ENCODE results near the gene ZNF592. TPM values are rescaled to one million over a fixed set of nuclear protein-coding genes. Genes with fewer than 3 reads are reported as not detected.

ZNF592 gene
- total and polyA plus RNA-seq, 2 of the 13 experiments (the other 11 are each of a cell fraction or from before 2014, with no cell fraction given), result 8.2 to 9.8 TPM

DNA sequence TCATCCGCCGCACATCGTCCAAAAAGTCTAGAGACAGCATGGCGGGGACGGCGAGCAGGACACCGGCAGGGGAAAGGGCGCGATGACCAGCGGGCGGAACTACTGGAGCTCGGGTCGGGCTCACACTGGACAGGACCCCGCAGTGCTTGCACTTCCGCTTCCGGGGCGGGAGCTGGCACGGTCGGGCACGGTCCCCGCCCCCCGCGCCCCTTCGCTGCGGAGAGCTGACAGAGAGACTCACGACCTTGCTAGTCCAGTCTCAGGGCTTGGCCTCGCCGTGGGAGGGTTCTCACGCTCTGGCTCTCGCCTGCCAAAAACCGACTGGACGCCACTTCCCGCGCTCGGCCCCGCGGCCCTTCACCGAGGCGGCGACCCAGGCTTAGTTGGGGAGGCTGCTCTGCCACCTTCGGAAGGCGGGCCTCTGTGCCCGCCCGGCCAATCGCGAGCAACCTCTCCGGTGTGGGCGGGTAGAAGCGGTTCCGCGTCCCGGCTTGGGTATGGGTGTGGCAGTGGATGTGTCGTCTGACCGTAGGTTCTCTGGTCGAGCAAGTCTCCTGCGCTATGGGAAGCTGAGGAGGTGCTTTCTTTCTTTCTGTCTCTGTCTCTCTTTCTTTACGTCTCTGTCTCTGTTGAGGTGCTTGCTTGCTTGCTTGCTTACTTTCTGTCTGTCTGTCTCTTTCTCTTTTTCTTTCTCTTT, 32.2 kb upstream of the ZNF592 start, which contains the start of gene SEC11A:
SEC11A (minus strand) TSS at position 104 of the 697 bp plus-strand sequence; CDS start at position 40, 64 bp downstream.
- Histone ChIP-seq H3K36me3 (replicated peaks in 1 of 2; ENCODE audit: control insufficient read depth in 1 of 2, insufficient read depth in 2 of 2, low read length in 2 of 2) (peaks cover under 1 to 2% of the 10 kb centered on the region in 2 experiments; a peak in 2 of 5 replicates), H3K9me3 (ENCODE audit: low read length) (no peaks in the 10 kb centered on the region), H2AFZ (ENCODE audit: low read length) (peak within 1 kb of the TSS; percentile 22), H3K9ac (ENCODE audit: insufficient read depth, low read depth, low read length) (peak within 1 kb of the TSS; percentile 92), H3K27ac (ENCODE audit: extremely low read length, insufficient read depth, low read length) (peak within 1 kb of the TSS; percentile 90), H3K4me3 (replicated peaks in 1 of 3; ENCODE audit: insufficient read depth in 1 of 3, low read depth in 2 of 3, low read length in 3 of 3) (peak within 1 kb of the TSS; percentile 72 to 89 (median 84)), H3K4me2 (ENCODE audit: low read depth, low read length) (peak within 1 kb of the TSS; percentile 85), H3K27me3 (ENCODE audit: control insufficient read depth in 1 of 2, insufficient read depth in 2 of 2, low read length in 2 of 2) (no peaks in the 10 kb centered on the region; a peak in 1 of 5 replicates), H4K20me1 (ENCODE audit: insufficient read depth, low read length) (peaks cover 15% of the 10 kb centered on the region), H3K79me2 (ENCODE audit: insufficient read depth, low read length) (peaks cover 41% of the 10 kb centered on the region), H3K4me1 (ENCODE audit: insufficient read depth, low read length) (peaks cover 26% of the 10 kb centered on the region)
- FAIRE-seq (peak; percentile 73), DNase-seq (ENCODE audit: low spot score) (peak; percentile 90), ATAC-seq (peak; percentile 98)
- in situ Hi-C loops (cut with HindIII; ENCODE audit: extremely low pct_ligation_motif_present, low pct_unique_long_range_greater_than_20kb), result no loop called here
- WGBS (ENCODE audit: low lambda C conversion rate), result 1% methylated on average over 5 of the region's 57 CpGs
- intact Hi-C loops (cut with micrococcal nuclease; ENCODE audit: unreplicated experiment), result loop anchor here (2.0 to 5.0 kb wide), 2 partner anchors 33 to 59 kb away; partner anchors contain the start of genes NMB and ZNF592
- ChIA-PET POLR2A (interaction anchor here (0.6 to 2.9 kb wide), 25 partner anchors 9 to 306 kb away, joined by 3 to 31 read pairs (median 4); partner anchors contain the start of genes PDE8A, WDR73, ZNF592 and ZSCAN2), CTCF (ENCODE audit: low intra/inter-chr PET ratio, low total read pairs) (no interaction called here)
- no TSS peak for BruUV-seq (replicated peaks)
- TF ChIP-seq FOXM1 (CRISPR knock-in tag; IDR thresholded peaks at IDR 0.05) (0 out of 2 replicates have a peak, but pooled peaks have one; percentile 27), ZFP41 (CRISPR knock-in tag; IDR thresholded peaks at IDR 0.05; ENCODE audit: borderline replicate concordance) (peak; percentile 48; the same call in 1 of the 2 replicates), PITX1 (CRISPR knock-in tag; IDR thresholded peaks at IDR 0.05) (peak; percentile 90), FOXP1 (IDR thresholded peaks at IDR 0.05) (no peak), FOXP1 (CRISPR knock-in tag; IDR thresholded peaks at IDR 0.05) (0 out of 2 replicates have a peak, but pooled peaks have one; percentile 7), NFYB (CRISPR knock-in tag; IDR thresholded peaks at IDR 0.05) (peak; percentile 72)
- TF ChIP-seq, protein P1, sequence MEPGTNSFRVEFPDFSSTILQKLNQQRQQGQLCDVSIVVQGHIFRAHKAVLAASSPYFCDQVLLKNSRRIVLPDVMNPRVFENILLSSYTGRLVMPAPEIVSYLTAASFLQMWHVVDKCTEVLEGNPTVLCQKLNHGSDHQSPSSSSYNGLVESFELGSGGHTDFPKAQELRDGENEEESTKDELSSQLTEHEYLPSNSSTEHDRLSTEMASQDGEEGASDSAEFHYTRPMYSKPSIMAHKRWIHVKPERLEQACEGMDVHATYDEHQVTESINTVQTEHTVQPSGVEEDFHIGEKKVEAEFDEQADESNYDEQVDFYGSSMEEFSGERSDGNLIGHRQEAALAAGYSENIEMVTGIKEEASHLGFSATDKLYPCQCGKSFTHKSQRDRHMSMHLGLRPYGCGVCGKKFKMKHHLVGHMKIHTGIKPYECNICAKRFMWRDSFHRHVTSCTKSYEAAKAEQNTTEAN (CRISPR knock-in tag; conservative IDR thresholded peaks at IDR 0.05), result peak; percentile 44; the same call in 1 of the 2 replicates
- TF ChIP-seq, protein P2, sequence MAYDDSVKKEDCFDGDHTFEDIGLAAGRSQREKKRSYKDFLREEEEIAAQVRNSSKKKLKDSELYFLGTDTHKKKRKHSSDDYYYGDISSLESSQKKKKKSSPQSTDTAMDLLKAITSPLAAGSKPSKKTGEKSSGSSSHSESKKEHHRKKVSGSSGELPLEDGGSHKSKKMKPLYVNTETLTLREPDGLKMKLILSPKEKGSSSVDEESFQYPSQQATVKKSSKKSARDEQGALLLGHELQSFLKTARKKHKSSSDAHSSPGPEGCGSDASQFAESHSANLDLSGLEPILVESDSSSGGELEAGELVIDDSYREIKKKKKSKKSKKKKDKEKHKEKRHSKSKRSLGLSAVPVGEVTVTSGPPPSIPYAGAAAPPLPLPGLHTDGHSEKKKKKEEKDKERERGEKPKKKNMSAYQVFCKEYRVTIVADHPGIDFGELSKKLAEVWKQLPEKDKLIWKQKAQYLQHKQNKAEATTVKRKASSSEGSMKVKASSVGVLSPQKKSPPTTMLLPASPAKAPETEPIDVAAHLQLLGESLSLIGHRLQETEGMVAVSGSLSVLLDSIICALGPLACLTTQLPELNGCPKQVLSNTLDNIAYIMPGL (CRISPR knock-in tag; IDR thresholded peaks at IDR 0.05; ENCODE audit: borderline replicate concordance in 1 of 2, low read depth in 1 of 2), result peak; percentile 80 to 95
- TF ChIP-seq, protein P3, sequence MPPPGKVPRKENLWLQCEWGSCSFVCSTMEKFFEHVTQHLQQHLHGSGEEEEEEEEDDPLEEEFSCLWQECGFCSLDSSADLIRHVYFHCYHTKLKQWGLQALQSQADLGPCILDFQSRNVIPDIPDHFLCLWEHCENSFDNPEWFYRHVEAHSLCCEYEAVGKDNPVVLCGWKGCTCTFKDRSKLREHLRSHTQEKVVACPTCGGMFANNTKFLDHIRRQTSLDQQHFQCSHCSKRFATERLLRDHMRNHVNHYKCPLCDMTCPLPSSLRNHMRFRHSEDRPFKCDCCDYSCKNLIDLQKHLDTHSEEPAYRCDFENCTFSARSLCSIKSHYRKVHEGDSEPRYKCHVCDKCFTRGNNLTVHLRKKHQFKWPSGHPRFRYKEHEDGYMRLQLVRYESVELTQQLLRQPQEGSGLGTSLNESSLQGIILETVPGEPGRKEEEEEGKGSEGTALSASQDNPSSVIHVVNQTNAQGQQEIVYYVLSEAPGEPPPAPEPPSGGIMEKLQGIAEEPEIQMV (CRISPR knock-in tag; IDR thresholded peaks at IDR 0.05; ENCODE audit: low read depth), result no peak
- TF ChIP-seq, protein P4, sequence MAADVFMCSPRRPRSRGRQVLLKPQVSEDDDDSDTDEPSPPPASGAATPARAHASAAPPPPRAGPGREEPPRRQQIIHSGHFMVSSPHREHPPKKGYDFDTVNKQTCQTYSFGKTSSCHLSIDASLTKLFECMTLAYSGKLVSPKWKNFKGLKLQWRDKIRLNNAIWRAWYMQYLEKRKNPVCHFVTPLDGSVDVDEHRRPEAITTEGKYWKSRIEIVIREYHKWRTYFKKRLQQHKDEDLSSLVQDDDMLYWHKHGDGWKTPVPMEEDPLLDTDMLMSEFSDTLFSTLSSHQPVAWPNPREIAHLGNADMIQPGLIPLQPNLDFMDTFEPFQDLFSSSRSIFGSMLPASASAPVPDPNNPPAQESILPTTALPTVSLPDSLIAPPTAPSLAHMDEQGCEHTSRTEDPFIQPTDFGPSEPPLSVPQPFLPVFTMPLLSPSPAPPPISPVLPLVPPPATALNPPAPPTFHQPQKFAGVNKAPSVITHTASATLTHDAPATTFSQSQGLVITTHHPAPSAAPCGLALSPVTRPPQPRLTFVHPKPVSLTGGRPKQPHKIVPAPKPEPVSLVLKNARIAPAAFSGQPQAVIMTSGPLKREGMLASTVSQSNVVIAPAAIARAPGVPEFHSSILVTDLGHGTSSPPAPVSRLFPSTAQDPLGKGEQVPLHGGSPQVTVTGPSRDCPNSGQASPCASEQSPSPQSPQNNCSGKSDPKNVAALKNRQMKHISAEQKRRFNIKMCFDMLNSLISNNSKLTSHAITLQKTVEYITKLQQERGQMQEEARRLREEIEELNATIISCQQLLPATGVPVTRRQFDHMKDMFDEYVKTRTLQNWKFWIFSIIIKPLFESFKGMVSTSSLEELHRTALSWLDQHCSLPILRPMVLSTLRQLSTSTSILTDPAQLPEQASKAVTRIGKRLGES (CRISPR knock-in tag; IDR thresholded peaks at IDR 0.05; ENCODE audit: borderline replicate concordance), result 0 out of 2 replicates have a peak, but pooled peaks have one; percentile 4
- TF ChIP-seq, protein P5, sequence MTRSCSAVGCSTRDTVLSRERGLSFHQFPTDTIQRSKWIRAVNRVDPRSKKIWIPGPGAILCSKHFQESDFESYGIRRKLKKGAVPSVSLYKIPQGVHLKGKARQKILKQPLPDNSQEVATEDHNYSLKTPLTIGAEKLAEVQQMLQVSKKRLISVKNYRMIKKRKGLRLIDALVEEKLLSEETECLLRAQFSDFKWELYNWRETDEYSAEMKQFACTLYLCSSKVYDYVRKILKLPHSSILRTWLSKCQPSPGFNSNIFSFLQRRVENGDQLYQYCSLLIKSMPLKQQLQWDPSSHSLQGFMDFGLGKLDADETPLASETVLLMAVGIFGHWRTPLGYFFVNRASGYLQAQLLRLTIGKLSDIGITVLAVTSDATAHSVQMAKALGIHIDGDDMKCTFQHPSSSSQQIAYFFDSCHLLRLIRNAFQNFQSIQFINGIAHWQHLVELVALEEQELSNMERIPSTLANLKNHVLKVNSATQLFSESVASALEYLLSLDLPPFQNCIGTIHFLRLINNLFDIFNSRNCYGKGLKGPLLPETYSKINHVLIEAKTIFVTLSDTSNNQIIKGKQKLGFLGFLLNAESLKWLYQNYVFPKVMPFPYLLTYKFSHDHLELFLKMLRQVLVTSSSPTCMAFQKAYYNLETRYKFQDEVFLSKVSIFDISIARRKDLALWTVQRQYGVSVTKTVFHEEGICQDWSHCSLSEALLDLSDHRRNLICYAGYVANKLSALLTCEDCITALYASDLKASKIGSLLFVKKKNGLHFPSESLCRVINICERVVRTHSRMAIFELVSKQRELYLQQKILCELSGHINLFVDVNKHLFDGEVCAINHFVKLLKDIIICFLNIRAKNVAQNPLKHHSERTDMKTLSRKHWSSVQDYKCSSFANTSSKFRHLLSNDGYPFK (CRISPR knock-in tag; IDR thresholded peaks at IDR 0.05; ENCODE audit: borderline replicate concordance), result peak; percentile 98
